Caco-2 (cell line): ENCODE results near the gene APC2. TPM values are rescaled to one million over a fixed set of nuclear protein-coding genes. Genes with fewer than 3 reads are reported as not detected.

Source experiments
- BruUV-seq: library from RNA; stranded (reverse); fragments of 400-500 nt; replicated peaks from 2 replicates; lab custom pipeline; 2021; lab: Mats Ljungman, UMichigan
- CTCF ChIA-PET: fragments of 300-600 bp; sonication (Branson Sonifier 250); formaldehyde crosslinking; loops from one replicate; lab custom pipeline; 2022; ENCODE audit warnings: antibody characterized with exemption; lab: Charles Lee
- POLR2A ChIA-PET: fragments of 300-600 bp; sonication (Branson Sonifier 250); formaldehyde crosslinking; loops from one replicate; lab custom pipeline; 2022; ENCODE audit warnings: antibody characterized with exemption; lab: Charles Lee
- DNase-seq, 2 experiments: peaks; one replicate each; pipeline versions ENCODE4 v3.0.0 to v3.0.0-alpha.2; 2020 to 2022
- H3K27me3 ChIP-seq: replicated peaks from 2 replicates; pipeline ENCODE4 v1.6.0; 2011; ENCODE audit warnings: low read length; ENCODE audit not compliant: control insufficient read depth, insufficient read depth
- H3K36me3 ChIP-seq: 2 replicates; pipeline ENCODE4 v1.5.1; 2011; ENCODE audit warnings: low read length; ENCODE audit not compliant: control insufficient read depth, insufficient read depth
- H3K4me1 ChIP-seq: fragments of 250-450 bp; sonication (Bioruptor Pico); 2 replicates; pipeline ENCODE4 v1.5.1; 2020; ENCODE audit warnings: mild to moderate bottlenecking
- H3K4me3 ChIP-seq: 2 replicates; pipeline ENCODE4 v1.5.1; 2011; ENCODE audit warnings: low read depth, mild to moderate bottlenecking, control low read depth, low read length
- H3K9me3 ChIP-seq: fragments of 250-450 bp; sonication (Bioruptor Pico); 2 replicates; pipeline ENCODE4 v1.5.1; 2020; ENCODE audit warnings: mild to moderate bottlenecking, moderate library complexity
- H3K27ac Mint-ChIP-seq: one replicate; pipeline ENCODE4 v1.8.0; 2022; ENCODE audit warnings: mixed read lengths; ENCODE audit not compliant: unreplicated experiment
- H3K27me3 Mint-ChIP-seq: one replicate; pipeline ENCODE4 v1.8.0; 2022; ENCODE audit warnings: mixed read lengths; ENCODE audit not compliant: insufficient read depth, unreplicated experiment
- H3K36me3 Mint-ChIP-seq: one replicate; pipeline ENCODE4 v1.8.0; 2022; ENCODE audit warnings: mild to moderate bottlenecking, mixed read lengths; ENCODE audit not compliant: insufficient read depth, unreplicated experiment
- H3K4me1 Mint-ChIP-seq: one replicate; pipeline ENCODE4 v1.8.0; 2022; ENCODE audit warnings: low read depth, mixed read lengths; ENCODE audit not compliant: unreplicated experiment
- H3K4me3 Mint-ChIP-seq: one replicate; pipeline ENCODE4 v1.8.0; 2022; ENCODE audit warnings: mild to moderate bottlenecking, moderate library complexity, mixed read lengths; ENCODE audit not compliant: unreplicated experiment
- H3K9me3 Mint-ChIP-seq: one replicate; pipeline ENCODE4 v1.8.0; 2022; ENCODE audit warnings: mixed read lengths; ENCODE audit not compliant: unreplicated experiment
- intact Hi-C: fragments of 100-400 bp; cut with micrococcal nuclease; formaldehyde crosslinking; loops from one replicate; pipeline ENCODE4 v1.10.0; 2022; ENCODE audit not compliant: unreplicated experiment
- total RNA-seq: library from RNA; stranded (reverse); gene quantifications from 2 replicates; pipeline ENCODE4 v1.2.3, GENCODE V29; 2022
- TF ChIP-seq, protein P1 (sequence below), 2 experiments: fragments of 200-600 bp in 1 of 2; IDR thresholded peaks; 1 replicate in 1 of 2; 2 replicates in 1 of 2; pipeline versions ENCODE4 v1.5.1 to v1.8.0; 2011 to 2022; ENCODE audit warnings: antibody characterized with exemption in 1 of 2, control low read depth in 1 of 2, inconsistent platforms in 1 of 2, low read depth in 1 of 2, low read length in 1 of 2, mild to moderate bottlenecking in 1 of 2, moderate library complexity in 1 of 2; ENCODE audit not compliant: insufficient read depth in 1 of 2, severe bottlenecking in 1 of 2, unreplicated experiment in 1 of 2

Gene APC2
- total RNA-seq, 1 experiment from 2014 or later, result 9.5 TPM

DNA sequence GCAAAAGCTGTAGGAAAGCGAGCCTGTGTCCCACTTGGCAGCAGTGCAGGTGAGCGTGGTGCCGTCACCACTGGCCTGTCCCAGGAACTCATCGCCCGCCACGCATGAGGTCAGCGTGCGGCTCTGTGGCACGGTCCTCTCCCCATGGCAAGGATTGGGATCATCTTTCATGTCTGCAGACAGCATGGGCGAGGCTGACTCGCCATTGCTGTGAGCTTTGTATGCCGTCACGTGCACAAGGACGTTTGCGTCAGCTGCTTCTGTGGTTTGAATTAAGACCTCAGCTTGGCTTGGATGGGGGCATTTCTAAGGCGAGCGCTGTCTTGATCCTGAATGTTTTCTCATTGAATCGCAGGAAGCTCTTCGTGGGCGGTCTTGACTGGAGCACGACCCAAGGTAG is 32.8 kb upstream of the APC2 start:
- CTCF ChIA-PET, result no interaction called here
- Histone ChIP-seq H3K27me3 (no peaks in the 10 kb centered on the region), H3K36me3 (peaks cover 3% of the 10 kb centered on the region), H3K9me3 (no peaks in the 10 kb centered on the region), H3K4me1 (peaks cover 18% of the 10 kb centered on the region), H3K4me3 (no peak overlapping the region)
- H3K36me3 Mint-ChIP-seq, result peaks cover 73% of the 10 kb centered on the region
- no peak overlapping the region for H3K4me3 Mint-ChIP-seq
- DNase-seq, result no peak
- POLR2A ChIA-PET, result no interaction called here
- peaks cover 7% of the 10 kb centered on the region for H3K4me1 Mint-ChIP-seq
- no TSS peak for BruUV-seq
- intact Hi-C loops, result no loop called here
- TF ChIP-seq, protein P1, sequence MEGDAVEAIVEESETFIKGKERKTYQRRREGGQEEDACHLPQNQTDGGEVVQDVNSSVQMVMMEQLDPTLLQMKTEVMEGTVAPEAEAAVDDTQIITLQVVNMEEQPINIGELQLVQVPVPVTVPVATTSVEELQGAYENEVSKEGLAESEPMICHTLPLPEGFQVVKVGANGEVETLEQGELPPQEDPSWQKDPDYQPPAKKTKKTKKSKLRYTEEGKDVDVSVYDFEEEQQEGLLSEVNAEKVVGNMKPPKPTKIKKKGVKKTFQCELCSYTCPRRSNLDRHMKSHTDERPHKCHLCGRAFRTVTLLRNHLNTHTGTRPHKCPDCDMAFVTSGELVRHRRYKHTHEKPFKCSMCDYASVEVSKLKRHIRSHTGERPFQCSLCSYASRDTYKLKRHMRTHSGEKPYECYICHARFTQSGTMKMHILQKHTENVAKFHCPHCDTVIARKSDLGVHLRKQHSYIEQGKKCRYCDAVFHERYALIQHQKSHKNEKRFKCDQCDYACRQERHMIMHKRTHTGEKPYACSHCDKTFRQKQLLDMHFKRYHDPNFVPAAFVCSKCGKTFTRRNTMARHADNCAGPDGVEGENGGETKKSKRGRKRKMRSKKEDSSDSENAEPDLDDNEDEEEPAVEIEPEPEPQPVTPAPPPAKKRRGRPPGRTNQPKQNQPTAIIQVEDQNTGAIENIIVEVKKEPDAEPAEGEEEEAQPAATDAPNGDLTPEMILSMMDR (IDR thresholded peaks at IDR 0.05; ENCODE audit: insufficient read depth in 1 of 2, low read depth in 1 of 2, low read length in 1 of 2, severe bottlenecking in 1 of 2, unreplicated experiment in 1 of 2), result no peak
- peak overlapping the region; percentile 21 for H3K27ac Mint-ChIP-seq
- H3K27me3 Mint-ChIP-seq, result no peaks in the 10 kb centered on the region
- H3K9me3 Mint-ChIP-seq, result no peaks in the 10 kb centered on the region

DNA sequence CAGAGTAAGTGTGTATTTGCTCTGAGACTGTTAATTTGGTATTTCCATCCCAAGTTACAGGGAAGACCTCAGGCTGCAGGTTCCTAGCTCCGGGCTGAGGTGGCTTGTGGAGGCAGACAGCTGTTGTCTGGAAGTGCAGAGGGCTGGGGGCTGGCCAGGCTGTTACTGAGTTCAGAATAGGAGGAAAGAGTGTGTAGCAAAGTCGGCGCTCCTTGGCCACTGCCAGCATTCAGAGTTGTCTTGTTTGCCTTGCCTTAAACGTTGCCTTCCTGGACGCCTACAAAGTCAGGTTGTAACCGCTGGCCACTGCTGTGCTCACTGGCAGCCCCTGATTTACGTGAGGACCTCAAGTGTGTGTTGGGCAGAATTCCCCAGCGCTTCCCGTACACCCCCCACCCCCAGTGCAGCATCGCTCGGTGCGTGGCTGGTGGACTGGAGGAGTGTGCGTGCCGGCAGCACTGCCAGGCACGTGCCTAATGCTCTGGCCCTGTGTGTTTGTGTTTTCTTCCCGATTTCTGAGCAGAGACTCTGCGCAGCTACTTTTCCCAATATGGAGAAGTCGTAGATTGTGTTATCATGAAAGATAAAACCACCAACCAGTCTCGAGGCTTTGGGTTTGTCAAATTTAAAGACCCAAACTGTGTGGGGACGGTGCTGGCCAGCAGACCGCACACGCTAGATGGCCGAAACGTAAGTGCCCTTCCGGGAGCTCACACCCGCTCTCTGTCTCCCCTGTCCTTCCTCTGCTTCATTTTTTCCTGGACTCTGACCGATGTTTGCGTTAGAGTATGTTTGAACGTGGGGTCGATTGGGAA is 32.0 kb upstream of the APC2 start:
- BruUV-seq, result no TSS peak
- Mint-ChIP-seq H3K4me3 (no peak overlapping the region), H3K9me3 (no peaks in the 10 kb centered on the region), H3K27ac (peak overlapping the region; percentile 21), H3K36me3 (peaks cover 79% of the 10 kb centered on the region), H3K4me1 (peaks cover 7% of the 10 kb centered on the region), H3K27me3 (no peaks in the 10 kb centered on the region)
- H3K27me3 ChIP-seq, result no peaks in the 10 kb centered on the region
- H3K4me3 ChIP-seq, result no peak overlapping the region
- CTCF ChIA-PET, result no interaction called here
- H3K9me3 ChIP-seq, result no peaks in the 10 kb centered on the region
- POLR2A ChIA-PET, result no interaction called here
- TF ChIP-seq, protein P1 (IDR thresholded peaks at IDR 0.05; ENCODE audit: insufficient read depth in 1 of 2, low read depth in 1 of 2, low read length in 1 of 2, severe bottlenecking in 1 of 2, unreplicated experiment in 1 of 2), result no peak
- H3K4me1 ChIP-seq, result peaks cover 21% of the 10 kb centered on the region
- DNase-seq, result no peak
- intact Hi-C loops, result no loop called here
- peaks cover 3% of the 10 kb centered on the region for H3K36me3 ChIP-seq

DNA sequence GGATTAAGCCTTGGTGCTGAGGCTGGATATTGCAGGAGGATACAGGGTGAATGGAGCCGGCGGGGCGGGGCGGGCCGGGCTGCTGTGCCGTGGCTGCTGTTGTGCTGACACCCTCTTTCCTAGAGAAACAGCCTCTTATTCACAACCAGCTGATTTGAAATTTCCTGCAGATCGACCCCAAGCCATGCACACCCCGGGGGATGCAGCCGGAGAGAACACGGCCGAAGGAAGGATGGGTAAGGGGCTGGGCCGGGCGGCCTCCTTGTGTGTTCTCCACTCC is 31.5 kb upstream of the APC2 start:
- H3K4me3 Mint-ChIP-seq, result no peak overlapping the region
- Histone ChIP-seq H3K4me3 (no peak overlapping the region), H3K4me1 (peaks cover 25% of the 10 kb centered on the region), H3K27me3 (no peaks in the 10 kb centered on the region), H3K9me3 (no peaks in the 10 kb centered on the region), H3K36me3 (peaks cover 2% of the 10 kb centered on the region)
- H3K27ac Mint-ChIP-seq, result no peak overlapping the region
- intact Hi-C loops, result no loop called here
- H3K4me1 Mint-ChIP-seq, result peaks cover 13% of the 10 kb centered on the region
- no peak for DNase-seq
- POLR2A ChIA-PET, result no interaction called here
- TF ChIP-seq, protein P1 (IDR thresholded peaks at IDR 0.05; ENCODE audit: insufficient read depth in 1 of 2, low read depth in 1 of 2, low read length in 1 of 2, severe bottlenecking in 1 of 2, unreplicated experiment in 1 of 2), result no peak
- CTCF ChIA-PET, result no interaction called here
- H3K36me3 Mint-ChIP-seq, result peaks cover 79% of the 10 kb centered on the region
- no peaks in the 10 kb centered on the region for H3K27me3 Mint-ChIP-seq
- no peaks in the 10 kb centered on the region for H3K9me3 Mint-ChIP-seq
- no TSS peak for BruUV-seq
